Activated naive CD8-positive, alpha-beta T cell treated with anti-CD3 and anti-CD28 coated beads, Interleukin-2, amount 50 U/mL, for 24 hours (primary cell): ENCODE data around the gene KLK7.
"Not testable (repeated sequence)": the region's sequence is repeated elsewhere in the genome, so short reads cannot be mapped to it uniquely, and the experiment has no call there.

Source experiments
- ATAC-seq: fragments of 150-1000 bp; cut with Tn5 transposase; one replicate; pipeline ENCODE4 v1.10.0; 2021
- DNase-seq: peaks from one replicate; pipeline ENCODE4 v3.0.0; 2021
- H3K27ac Mint-ChIP-seq: one replicate; pipeline ENCODE4 v1.8.0; 2021; ENCODE audit warnings: mild to moderate bottlenecking, mixed read lengths
- H3K27me3 Mint-ChIP-seq: one replicate; pipeline ENCODE4 v1.8.0; 2021; ENCODE audit warnings: mixed read lengths
- H3K36me3 Mint-ChIP-seq: one replicate; pipeline ENCODE4 v1.8.0; 2021; ENCODE audit warnings: low read depth, mixed read lengths
- H3K4me1 Mint-ChIP-seq: one replicate; pipeline ENCODE4 v1.8.0; 2021; ENCODE audit warnings: mixed read lengths
- H3K4me3 Mint-ChIP-seq: one replicate; pipeline ENCODE4 v1.8.0; 2021; ENCODE audit warnings: mild to moderate bottlenecking, moderate library complexity, mixed read lengths
- H3K9me3 Mint-ChIP-seq: one replicate; pipeline ENCODE4 v1.8.0; 2021; ENCODE audit warnings: mixed read lengths

KLK7 gene

DNA sequence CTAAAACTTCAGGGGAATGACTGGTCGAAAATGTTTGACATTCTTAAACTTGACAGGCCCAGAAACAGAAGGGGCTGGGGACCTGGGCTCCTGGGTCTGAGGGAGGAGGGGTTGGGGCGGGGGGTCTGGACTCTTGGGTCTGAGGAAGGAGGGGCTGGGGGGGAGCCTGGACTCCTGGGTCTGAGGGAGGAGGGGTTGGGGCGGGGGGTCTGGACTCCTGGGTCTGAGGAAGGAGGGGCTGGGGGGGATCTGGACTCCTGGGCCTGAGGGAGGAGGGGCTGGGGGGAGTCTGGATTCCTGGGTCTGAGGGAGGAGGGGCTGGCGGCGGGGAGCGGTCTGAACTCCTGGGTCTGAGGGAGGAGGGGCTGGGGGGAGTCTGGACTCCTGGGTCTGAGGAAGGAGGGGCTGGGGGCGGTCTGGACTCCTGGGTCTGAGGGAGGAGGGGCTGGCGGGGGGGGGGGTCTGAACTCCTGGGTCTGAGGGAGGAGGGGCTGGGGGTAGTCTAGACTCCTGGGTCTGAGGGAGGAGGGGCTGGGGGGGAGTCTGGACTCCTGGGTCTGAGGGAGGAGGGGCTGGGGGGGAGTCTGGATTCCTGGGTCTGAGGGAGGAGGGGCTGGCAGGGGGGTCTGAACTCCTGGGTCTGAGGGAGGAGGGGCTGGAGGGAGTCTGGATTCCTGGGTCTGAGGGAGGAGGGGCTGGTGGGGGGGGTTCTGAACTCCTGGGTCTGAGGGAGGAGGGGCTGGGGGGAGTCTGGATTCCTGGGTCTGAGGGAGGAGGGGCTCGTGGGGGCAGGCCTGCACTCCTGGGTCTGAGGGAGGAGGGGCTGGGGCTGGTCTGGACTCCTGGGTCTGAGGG, 8.8 kb downstream of the KLK7 start:
- H3K27me3 Mint-ChIP-seq = peaks cover 42% of the 10 kb centered on the region
- ATAC-seq (no peak), DNase-seq (no peak)
- no peak overlapping the region for H3K4me3 Mint-ChIP-seq
- no peaks in the 10 kb centered on the region for H3K4me1 Mint-ChIP-seq
- no peak overlapping the region for H3K27ac Mint-ChIP-seq
- H3K9me3 Mint-ChIP-seq = no peaks in the 10 kb centered on the region
- H3K36me3 Mint-ChIP-seq = no peaks in the 10 kb centered on the region

DNA sequence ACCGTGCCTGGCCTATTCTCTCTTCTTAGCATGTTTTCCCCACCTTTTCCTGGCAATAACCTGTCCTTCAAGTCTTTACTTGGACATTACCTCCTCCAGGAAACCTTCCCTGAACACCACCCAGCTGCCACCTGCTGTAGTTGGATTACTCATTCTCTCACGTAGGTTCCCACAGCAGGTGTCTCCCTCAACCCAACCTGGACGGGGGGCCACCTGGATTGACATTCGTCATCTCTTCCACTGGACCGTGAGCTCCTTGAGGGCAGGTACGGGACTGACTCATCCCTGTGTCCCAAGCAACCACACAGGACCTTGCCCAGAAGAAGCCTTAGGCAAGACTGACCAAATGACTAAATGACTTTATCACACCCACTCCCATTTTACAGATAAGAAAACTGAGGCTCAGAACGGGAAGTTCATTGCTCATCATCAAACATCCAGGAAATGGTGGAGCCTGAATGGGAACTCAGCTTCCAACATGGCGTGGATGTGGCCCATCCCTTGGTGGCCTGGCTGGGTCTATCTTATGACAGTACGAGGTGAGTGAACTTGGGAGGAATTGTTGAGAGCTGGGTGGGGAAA, 10.8 kb downstream of the KLK7 start:
- no peak overlapping the region for H3K4me3 Mint-ChIP-seq
- H3K27me3 Mint-ChIP-seq = peaks cover 44% of the 10 kb centered on the region

DNA sequence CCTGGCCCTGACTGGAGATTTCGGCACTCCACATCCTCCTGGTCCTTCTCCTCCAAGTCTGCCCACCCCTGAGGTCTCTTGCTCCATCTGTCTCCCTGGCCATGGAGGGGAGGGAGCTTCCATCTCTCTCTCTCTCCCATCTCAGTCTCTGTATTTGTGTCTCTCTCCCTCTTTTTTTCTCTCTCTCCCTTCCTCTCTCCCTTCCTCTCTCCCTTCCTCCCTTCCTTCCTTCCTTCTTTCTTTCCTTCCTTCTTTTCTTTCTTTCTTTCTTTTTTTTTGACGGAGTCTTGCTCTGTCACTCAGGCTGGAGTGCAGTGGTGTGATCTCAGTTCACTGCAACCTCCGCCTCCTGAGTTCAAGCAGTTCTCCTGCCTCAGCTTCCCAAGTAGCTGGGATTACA, 13.9 kb downstream of the KLK7 start:
- peaks cover 34% of the 10 kb centered on the region for H3K27me3 Mint-ChIP-seq
- not testable (repeated sequence) for H3K9me3 Mint-ChIP-seq, DNase-seq, H3K36me3 Mint-ChIP-seq, H3K27ac Mint-ChIP-seq, ATAC-seq, H3K4me3 Mint-ChIP-seq, H3K4me1 Mint-ChIP-seq

More for the DNA sequence above, 10.8 kb downstream of the KLK7 start:
- H3K9me3 Mint-ChIP-seq = no peaks in the 10 kb centered on the region
- no peak for DNase-seq
- no peak overlapping the region for H3K27ac Mint-ChIP-seq
- no peaks in the 10 kb centered on the region for H3K36me3 Mint-ChIP-seq
- no peaks in the 10 kb centered on the region for H3K4me1 Mint-ChIP-seq
- ATAC-seq = no peak

DNA sequence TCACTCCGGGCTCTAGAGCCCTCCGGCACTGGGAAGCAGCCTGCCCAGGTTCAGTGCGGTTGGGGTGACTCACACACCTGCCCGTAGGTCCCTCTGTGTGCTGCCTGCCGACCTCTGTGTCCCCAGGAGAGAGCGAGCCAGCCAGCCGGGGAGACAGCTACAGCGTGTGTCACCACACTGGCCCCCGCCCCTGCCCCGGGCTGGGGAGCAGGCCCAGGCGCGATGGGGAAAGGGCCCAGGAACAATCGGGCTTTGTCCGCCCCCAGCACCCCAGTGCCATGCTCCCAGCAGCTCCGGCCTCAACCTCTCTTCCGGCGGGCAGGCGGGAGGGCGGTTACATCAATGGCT, 14.3 kb downstream of the KLK7 start, which contains the start of gene KLK6:
Gene KLK6 (minus strand): TSS at position 179 of the 348 bp plus-strand sequence. CDS start 1,487 bp downstream, outside the sequence.
- Mint-ChIP-seq H3K36me3 (no peaks in the 10 kb centered on the region), H3K9me3 (no peaks in the 10 kb centered on the region), H3K27ac (no peak within 1 kb of the TSS), H3K27me3 (peaks cover 32% of the 10 kb centered on the region), H3K4me3 (no peak within 1 kb of the TSS), H3K4me1 (no peaks in the 10 kb centered on the region)
- ATAC-seq (no peak), DNase-seq (no peak)

DNA sequence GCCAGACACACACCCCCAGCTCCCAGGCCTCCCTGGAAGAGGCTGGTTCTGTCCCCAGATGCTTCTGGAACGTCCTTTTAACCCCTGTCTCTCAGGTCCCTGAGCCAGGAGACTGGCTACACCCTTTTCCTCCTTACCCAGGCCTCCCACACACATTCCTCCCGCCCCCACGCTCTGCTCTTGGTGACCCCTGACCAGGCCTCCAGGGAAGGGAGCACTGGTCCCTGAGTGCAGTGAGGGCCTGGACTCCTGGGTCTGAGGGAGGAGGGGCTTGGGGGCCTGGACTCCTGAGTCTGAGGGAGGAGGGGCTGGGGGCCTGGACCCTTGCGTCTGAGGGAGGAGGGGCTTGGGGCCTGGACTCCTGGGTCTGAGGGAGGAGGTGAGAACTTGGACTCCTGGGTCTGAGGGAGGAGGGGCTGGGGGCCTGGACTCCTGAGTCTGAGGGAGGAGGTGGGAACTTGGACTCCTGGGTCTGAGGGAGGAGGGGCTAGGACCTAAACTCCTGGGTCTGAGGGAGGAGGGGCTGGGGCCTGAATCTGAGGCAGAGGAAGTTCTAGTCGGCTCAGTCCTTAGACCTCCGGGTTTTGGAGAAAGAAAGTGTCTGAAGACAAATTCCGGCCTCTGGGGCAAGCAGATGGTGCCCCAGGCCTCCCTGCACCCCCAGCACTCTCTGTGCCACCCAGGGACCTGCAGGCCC, 14.9 kb downstream of the KLK7 start:
- H3K27ac Mint-ChIP-seq = no peak overlapping the region
- H3K4me1 Mint-ChIP-seq = no peaks in the 10 kb centered on the region
- no peaks in the 10 kb centered on the region for H3K36me3 Mint-ChIP-seq
- DNase-seq (no peak), ATAC-seq (no peak)
- no peak overlapping the region for H3K4me3 Mint-ChIP-seq
- peaks cover 32% of the 10 kb centered on the region for H3K27me3 Mint-ChIP-seq
- peaks cover 2% of the 10 kb centered on the region for H3K9me3 Mint-ChIP-seq

DNA sequence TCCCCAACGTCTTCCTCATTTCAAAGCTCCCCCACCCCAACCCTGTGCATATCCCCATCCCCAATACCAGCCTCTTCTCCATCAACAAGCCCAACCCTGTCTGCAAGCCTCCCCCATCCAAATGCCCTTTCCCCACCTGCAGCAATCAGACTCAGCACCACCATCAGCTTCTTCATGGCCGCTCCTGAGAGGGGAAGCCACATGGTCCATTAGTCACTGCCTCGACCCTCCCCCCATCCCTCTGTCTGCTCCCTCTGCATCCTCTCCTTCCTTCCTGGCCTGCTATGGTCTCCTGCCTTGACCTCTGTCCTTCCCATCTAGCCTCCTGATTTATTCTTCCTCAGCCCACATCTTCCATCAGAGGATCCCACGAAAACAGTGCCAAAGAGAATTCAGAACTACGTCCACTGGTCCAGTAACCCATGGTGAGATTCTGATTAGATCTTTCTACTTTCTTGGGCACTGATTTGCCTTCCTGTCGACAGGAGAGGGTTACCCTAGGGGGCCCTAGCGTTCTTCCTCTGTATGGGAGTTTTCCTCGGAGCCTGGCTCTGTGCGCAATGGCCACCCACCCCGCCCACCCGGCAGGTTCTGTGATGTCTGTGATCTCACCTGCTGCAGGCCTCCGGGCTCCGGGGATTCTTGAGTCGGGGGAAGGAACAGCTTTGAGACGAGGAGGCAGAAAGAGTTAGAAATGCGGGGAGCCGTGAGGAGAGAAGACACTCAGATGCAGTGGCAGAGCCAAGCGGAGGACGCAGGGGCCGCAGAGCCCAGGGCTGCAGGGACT, 15.6 kb downstream of the KLK7 start:
- Mint-ChIP-seq H3K27me3 (peaks cover 29% of the 10 kb centered on the region), H3K36me3 (no peaks in the 10 kb centered on the region), H3K4me1 (no peaks in the 10 kb centered on the region), H3K27ac (no peak overlapping the region), H3K4me3 (no peak overlapping the region), H3K9me3 (peaks cover 6% of the 10 kb centered on the region)
- ATAC-seq (no peak), DNase-seq (no peak)

DNA sequence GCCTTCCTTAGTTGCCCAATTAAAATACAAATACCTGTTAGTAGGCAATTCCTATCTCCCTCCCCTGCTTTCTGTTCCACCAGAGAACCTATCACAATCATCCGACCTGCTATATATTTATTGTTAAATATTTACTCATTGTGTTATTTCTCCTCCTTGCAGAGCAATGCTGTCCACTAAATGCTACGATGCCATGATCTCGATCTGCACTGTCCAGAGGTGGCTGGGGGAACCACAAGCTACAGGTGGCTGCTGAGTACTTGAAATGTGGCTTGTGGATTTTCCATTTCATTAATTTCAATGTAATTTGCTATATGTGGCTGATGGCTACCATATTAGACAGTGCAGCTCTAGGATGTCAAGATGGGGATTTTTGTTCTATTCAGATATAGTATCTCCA, 19.5 kb downstream of the KLK7 start:
- DNase-seq (no peak), ATAC-seq (no peak)
- Mint-ChIP-seq H3K27me3 (peaks cover 35% of the 10 kb centered on the region), H3K4me3 (no peak overlapping the region), H3K36me3 (peaks cover 2% of the 10 kb centered on the region), H3K9me3 (peaks cover 21% of the 10 kb centered on the region), H3K27ac (no peak overlapping the region), H3K4me1 (no peaks in the 10 kb centered on the region)

DNA sequence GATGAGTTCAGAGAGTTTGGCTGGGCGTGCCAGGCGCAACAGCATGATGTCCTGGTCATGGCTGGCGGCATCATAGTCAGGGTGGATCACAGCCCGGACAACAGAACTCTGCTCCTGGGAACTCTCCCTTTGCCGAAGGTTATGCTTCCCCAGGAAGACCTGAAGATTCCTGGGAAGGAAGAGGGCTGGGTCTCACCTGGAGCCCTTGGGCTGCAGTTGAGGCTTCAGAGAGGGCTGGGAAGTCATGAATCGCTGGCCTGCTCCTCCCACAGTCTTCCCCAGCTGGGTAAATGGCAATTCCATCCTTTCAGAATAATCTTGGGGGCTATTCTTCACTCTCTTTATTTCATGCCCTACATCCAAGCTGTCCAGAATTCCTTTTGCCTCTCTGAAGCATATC, 20.3 kb downstream of the KLK7 start:
- H3K9me3 Mint-ChIP-seq = peaks cover 22% of the 10 kb centered on the region
- no peaks in the 10 kb centered on the region for H3K4me1 Mint-ChIP-seq
- H3K27me3 Mint-ChIP-seq = peaks cover 37% of the 10 kb centered on the region
- no peak overlapping the region for H3K27ac Mint-ChIP-seq
- DNase-seq (no peak), ATAC-seq (no peak)
- H3K4me3 Mint-ChIP-seq = no peak overlapping the region
- peaks cover 2% of the 10 kb centered on the region for H3K36me3 Mint-ChIP-seq

DNA sequence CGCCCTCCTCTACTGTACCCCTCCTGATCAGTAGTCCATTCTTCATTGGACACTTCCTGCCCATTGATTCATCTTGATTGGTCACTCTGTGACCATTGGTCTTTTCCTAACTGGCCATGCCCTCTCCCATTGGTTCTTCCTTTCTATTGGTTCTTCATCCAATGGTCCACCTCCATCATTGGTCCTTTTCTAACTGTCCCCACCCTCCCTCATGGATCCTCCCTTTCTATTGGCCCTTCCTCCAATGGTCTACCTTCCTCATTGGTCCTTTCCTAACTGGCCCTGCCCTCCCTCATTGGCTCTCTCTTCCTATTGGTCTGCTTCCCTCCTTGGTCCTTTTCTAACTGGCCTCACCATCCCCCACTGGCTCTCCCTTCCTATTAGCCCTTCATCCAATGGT, 21.5 kb downstream of the KLK7 start:
- Mint-ChIP-seq H3K4me1 (no peaks in the 10 kb centered on the region), H3K27me3 (peaks cover 37% of the 10 kb centered on the region), H3K9me3 (peaks cover 22% of the 10 kb centered on the region), H3K4me3 (no peak overlapping the region), H3K36me3 (peaks cover 2% of the 10 kb centered on the region), H3K27ac (no peak overlapping the region)
- DNase-seq (no peak), ATAC-seq (no peak)

DNA sequence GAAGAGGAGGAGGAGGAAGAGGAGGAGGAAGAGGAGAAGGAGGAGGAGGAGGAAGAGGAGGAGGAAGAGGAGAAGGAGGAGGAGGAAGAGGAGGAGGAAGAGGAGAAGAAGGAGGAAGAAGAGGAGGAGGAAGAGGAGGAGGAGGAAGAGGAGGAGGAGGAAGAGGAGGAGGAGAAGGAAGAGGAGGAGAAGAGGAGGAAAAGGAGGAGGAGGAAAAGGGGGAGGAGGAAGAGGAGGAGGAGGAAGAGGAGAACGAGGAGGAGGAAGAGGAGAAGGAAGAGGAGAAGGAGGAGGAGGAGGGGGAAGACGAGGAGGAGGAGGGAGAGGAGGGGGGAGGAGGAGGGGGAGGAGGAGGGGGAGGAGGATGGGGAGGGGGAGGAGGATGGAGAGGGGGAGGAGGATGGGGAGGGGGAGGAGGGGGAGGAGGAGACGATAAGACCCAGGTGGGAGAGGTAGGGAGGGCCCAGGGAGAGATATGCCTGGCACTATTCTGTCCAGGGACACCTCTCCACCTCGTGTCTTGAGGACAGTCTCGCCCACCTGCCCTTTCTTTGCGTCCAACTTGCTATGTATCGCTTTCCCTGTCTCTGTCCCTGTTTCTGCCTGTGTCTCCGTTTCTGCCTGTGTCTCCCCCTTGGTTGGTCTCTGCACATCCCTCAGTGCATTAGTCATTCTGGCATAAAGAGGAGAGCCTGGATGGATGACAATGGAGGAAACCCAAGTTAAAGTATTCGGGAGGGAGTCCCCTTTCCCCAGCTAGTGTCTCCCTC, 23.8 kb downstream of the KLK7 start:
- Mint-ChIP-seq H3K4me3 (no peak overlapping the region), H3K9me3 (peaks cover 22% of the 10 kb centered on the region), H3K27me3 (peaks cover 34% of the 10 kb centered on the region), H3K4me1 (no peaks in the 10 kb centered on the region), H3K27ac (no peak overlapping the region), H3K36me3 (peaks cover 2% of the 10 kb centered on the region)
- ATAC-seq = no peak
- DNase-seq = no peak

DNA sequence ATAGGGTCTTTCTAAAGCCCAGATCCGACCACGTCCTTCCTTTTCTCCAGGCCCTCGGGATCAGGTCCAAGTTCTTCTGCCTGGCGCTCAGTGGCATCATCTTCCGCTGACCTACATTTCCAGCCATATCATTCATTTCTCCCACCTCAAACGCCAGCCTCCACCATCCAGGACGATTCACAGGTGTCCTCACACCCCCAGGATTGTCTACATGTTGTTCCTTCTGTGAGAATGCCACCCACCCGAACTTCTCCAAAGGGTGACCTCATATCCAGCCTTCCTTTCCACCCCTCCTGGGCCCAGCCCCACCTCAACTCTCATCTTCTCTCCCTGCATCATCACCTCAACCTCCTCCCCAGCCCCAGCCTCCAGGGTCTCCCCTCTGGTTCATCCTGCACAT, 26.1 kb downstream of the KLK7 start:
- Mint-ChIP-seq H3K27me3 (peaks cover 33% of the 10 kb centered on the region), H3K9me3 (peaks cover 12% of the 10 kb centered on the region), H3K27ac (no peak overlapping the region), H3K36me3 (peaks cover 2% of the 10 kb centered on the region), H3K4me1 (no peaks in the 10 kb centered on the region), H3K4me3 (no peak overlapping the region)
- DNase-seq (no peak), ATAC-seq (no peak)

DNA sequence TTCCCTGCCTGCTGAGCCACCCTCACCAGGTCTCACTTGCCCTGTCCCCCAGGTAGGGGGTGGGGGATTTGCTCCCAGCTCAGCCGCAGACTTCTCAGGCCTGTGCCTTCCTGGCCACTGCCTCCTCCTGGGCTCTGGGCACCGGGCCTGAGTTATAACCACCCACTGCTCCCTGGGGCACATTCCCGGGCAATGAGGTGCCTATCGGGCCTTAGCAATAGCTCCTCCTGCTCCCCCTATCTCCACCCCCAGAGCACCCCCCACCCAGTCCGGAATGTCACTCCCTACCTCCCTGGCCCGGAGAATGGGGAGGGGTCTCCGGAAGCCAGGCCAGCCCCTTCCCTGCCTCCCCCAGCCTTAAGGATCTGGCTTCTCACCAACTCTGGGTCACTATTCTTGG, 30.8 kb downstream of the KLK7 start, which contains the start of gene KLK5:
Gene KLK5 (minus strand): TSS at position 129 of the 400 bp plus-strand sequence. CDS start 381 bp downstream, outside the sequence.
- ATAC-seq (no peak), DNase-seq (no peak)
- no peak within 1 kb of the TSS for H3K4me3 Mint-ChIP-seq
- no peaks in the 10 kb centered on the region for H3K36me3 Mint-ChIP-seq
- H3K9me3 Mint-ChIP-seq = no peaks in the 10 kb centered on the region
- H3K27me3 Mint-ChIP-seq = peaks cover 29% of the 10 kb centered on the region
- H3K27ac Mint-ChIP-seq = no peak within 1 kb of the TSS
- H3K4me1 Mint-ChIP-seq = no peaks in the 10 kb centered on the region

DNA sequence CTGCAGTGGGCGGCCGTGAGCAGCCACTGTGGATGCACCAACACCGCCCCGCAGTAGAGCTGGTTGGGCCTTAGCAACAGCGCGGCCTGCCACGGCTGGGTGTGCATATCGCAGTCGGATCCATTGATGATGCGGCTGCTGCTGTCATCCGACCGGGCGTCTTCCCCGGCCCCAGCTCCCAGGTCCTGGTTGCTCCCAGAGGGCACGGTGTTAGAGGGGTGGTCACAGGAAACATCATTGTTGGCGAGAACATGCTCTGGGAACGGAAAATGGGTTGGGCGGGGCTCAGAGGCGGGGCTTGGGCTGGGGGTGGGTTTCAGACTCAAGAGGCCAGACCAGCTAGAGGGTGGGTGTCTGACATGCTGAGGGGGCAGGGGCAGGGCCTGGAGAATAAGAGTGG, 33.9 kb downstream of the KLK7 start:
- Mint-ChIP-seq H3K4me3 (no peak overlapping the region), H3K27ac (no peak overlapping the region), H3K4me1 (no peaks in the 10 kb centered on the region), H3K36me3 (no peaks in the 10 kb centered on the region), H3K27me3 (peaks cover 22% of the 10 kb centered on the region), H3K9me3 (no peaks in the 10 kb centered on the region)
- no peak for DNase-seq
- no peak for ATAC-seq

DNA sequence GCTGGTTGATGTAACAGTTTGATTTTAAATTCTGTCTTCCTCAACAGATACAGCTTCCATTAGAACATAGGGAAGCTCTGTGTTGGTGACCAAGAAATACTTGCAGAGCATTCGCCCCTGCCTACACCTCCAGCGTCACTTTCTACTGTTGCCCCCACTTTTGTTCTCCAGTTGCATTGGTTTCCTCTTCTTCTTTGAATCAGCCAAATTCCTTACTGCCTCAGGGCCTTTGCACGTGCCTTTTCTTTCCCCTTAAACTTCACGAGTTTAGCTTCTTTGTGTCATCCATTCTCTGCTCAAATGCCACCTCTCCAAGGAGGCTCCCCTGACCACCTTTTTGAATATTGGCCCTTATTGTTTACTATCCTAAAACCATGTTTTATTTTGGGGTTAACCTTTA, 36.6 kb downstream of the KLK7 start:
- no peak overlapping the region for H3K4me3 Mint-ChIP-seq
- no peak for DNase-seq
- H3K27ac Mint-ChIP-seq = no peak overlapping the region
- ATAC-seq = no peak
- H3K27me3 Mint-ChIP-seq = peaks cover 25% of the 10 kb centered on the region
- no peaks in the 10 kb centered on the region for H3K4me1 Mint-ChIP-seq
- no peaks in the 10 kb centered on the region for H3K36me3 Mint-ChIP-seq
- H3K9me3 Mint-ChIP-seq = peaks cover 3% of the 10 kb centered on the region
